MM.1S (cell line): Measurements from ENCODE around the gene MYO1H.
A peak's percentile ranks its signal among the peaks of the same experiment; 100 is the strongest.

Experiments
- DNase-seq: peaks from one replicate; pipeline ENCODE4 v3.0.0-alpha.2; 2015
- H2AFZ ChIP-seq: fragments of 300-600 bp; sonication (generic); 2 replicates; pipeline ENCODE4 v1.6.0; 2016; ENCODE audit warnings: antibody characterized with exemption, low read length
- H3F3A ChIP-seq: fragments of 300-600 bp; sonication (generic); 2 replicates; pipeline ENCODE4 v1.6.1; 2016; ENCODE audit warnings: mild to moderate bottlenecking, antibody characterized with exemption, low read length, moderate library complexity, mixed read lengths; ENCODE audit not compliant: insufficient read depth
- H3K27ac ChIP-seq: fragments of 300-600 bp; sonication (generic); 2 replicates; pipeline ENCODE4 v1.5.1; 2016; ENCODE audit warnings: mild to moderate bottlenecking, low read length
- H3K27me3 ChIP-seq: fragments of 300-600 bp; sonication (generic); replicated peaks from 2 replicates; pipeline ENCODE4 v1.6.0; 2016; ENCODE audit warnings: low read length; ENCODE audit not compliant: insufficient read depth
- H3K36me3 ChIP-seq: fragments of 300-600 bp; sonication (generic); replicated peaks from 2 replicates; pipeline ENCODE4 v1.6.1; 2016; ENCODE audit warnings: mild to moderate bottlenecking, low read length, mixed read lengths; ENCODE audit not compliant: insufficient read depth
- H3K4me1 ChIP-seq: fragments of 300-600 bp; sonication (generic); 2 replicates; pipeline ENCODE4 v1.6.1; 2016; ENCODE audit warnings: low read length, mixed read lengths
- H3K4me2 ChIP-seq: fragments of 300-600 bp; sonication (generic); 2 replicates; pipeline ENCODE4 v1.6.0; 2016; ENCODE audit warnings: low read depth, low read length
- H3K4me3 ChIP-seq: fragments of 300-600 bp; sonication (generic); 2 replicates; pipeline ENCODE4 v1.5.1; 2016; ENCODE audit warnings: low read length, mixed read lengths
- H3K79me2 ChIP-seq: fragments of 300-600 bp; sonication (generic); 2 replicates; pipeline ENCODE4 v1.6.1; 2016; ENCODE audit warnings: mixed run types, low read length, mixed read lengths
- H3K9ac ChIP-seq: fragments of 300-600 bp; sonication (generic); 2 replicates; pipeline ENCODE4 v1.6.1; 2016; ENCODE audit warnings: low read length, mixed read lengths
- H3K9me2 ChIP-seq: fragments of 300-600 bp; sonication (generic); replicated peaks from 2 replicates; pipeline ENCODE4 v1.6.1; 2016; ENCODE audit warnings: mild to moderate bottlenecking, low read length, mixed read lengths; ENCODE audit not compliant: insufficient read depth
- H3K9me3 ChIP-seq: fragments of 300-600 bp; sonication (generic); replicated peaks from 2 replicates; pipeline ENCODE4 v1.6.1; 2016; ENCODE audit warnings: mild to moderate bottlenecking, low read length, mixed read lengths; ENCODE audit not compliant: insufficient read depth
- H4K20me1 ChIP-seq: fragments of 300-600 bp; sonication (generic); 2 replicates; pipeline ENCODE4 v1.6.1; 2016; ENCODE audit warnings: mild to moderate bottlenecking, low read length, moderate library complexity, mixed read lengths; ENCODE audit not compliant: insufficient read depth
- CTCF ChIP-seq: fragments of 300-600 bp; sonication (generic); IDR thresholded peaks from 2 replicates; pipeline ENCODE4 v1.5.1; 2016; ENCODE audit warnings: antibody characterized with exemption, low read length, mixed read lengths
- EZH2 ChIP-seq: fragments of 300-600 bp; sonication (generic); optimal IDR thresholded peaks from 2 replicates; pipeline ENCODE3; 2017; ENCODE audit warnings: low read depth, mild to moderate bottlenecking, antibody characterized with exemption, low read length, mixed read lengths
- EZH2phosphoT487 ChIP-seq: fragments of 300-600 bp; sonication (generic); IDR thresholded peaks from 2 replicates; pipeline ENCODE4 v1.6.1; 2018; ENCODE audit warnings: antibody characterized with exemption, low read length

MYO1H gene

GRCh38 chr12:109346920-109347319, 780 bp upstream of the MYO1H start:
- no peak overlapping the region for H3K27ac ChIP-seq
- no peaks in the 10 kb centered on the region for H3F3A ChIP-seq
- H3K4me3 ChIP-seq: no peak overlapping the region
- H3K9me3 ChIP-seq: no peaks in the 10 kb centered on the region
- no peaks in the 10 kb centered on the region for H3K36me3 ChIP-seq
- no peak overlapping the region for H3K9ac ChIP-seq
- no peaks in the 10 kb centered on the region for H3K79me2 ChIP-seq
- H4K20me1 ChIP-seq: no peaks in the 10 kb centered on the region
- no peak overlapping the region for H3K4me2 ChIP-seq
- no peaks in the 10 kb centered on the region for H3K9me2 ChIP-seq
- H2AFZ ChIP-seq: 0 out of 2 replicates have a peak overlapping the region, but pooled peaks have one; percentile 21
- no peak for DNase-seq
- H3K4me1 ChIP-seq: no peaks in the 10 kb centered on the region
- no peaks in the 10 kb centered on the region for H3K27me3 ChIP-seq
- TF ChIP-seq CTCF (peak; percentile 21), EZH2phosphoT487 (no peak)

- H3K36me3 ChIP-seq: no peaks in the 10 kb centered on the region
- no peak overlapping the region for H3K4me3 ChIP-seq
- no peaks in the 10 kb centered on the region for H3K27me3 ChIP-seq
- H3K9ac ChIP-seq: no peak overlapping the region
- H3K4me2 ChIP-seq: no peak overlapping the region
- no peak overlapping the region for H2AFZ ChIP-seq
- TF ChIP-seq EZH2phosphoT487: no peak
- TF ChIP-seq EZH2: no peak
- no peak for TF ChIP-seq CTCF
- H3F3A ChIP-seq: no peaks in the 10 kb centered on the region
- no peak overlapping the region for H3K27ac ChIP-seq
- no peaks in the 10 kb centered on the region for H3K9me2 ChIP-seq
- DNase-seq: no peak
- no peaks in the 10 kb centered on the region for H3K4me1 ChIP-seq
- H4K20me1 ChIP-seq: no peaks in the 10 kb centered on the region
- H3K9me3 ChIP-seq: no peaks in the 10 kb centered on the region
- no peaks in the 10 kb centered on the region for H3K79me2 ChIP-seq
Observed at GRCh38 chr12:109352184-109352583, 4.5 kb downstream of the MYO1H start.

- H3K4me3 ChIP-seq: no peak overlapping the region
- no peaks in the 10 kb centered on the region for H3K79me2 ChIP-seq
- H3K4me2 ChIP-seq: no peak overlapping the region
- H4K20me1 ChIP-seq: no peaks in the 10 kb centered on the region
- no peak overlapping the region for H2AFZ ChIP-seq
- no peak overlapping the region for H3K9ac ChIP-seq
- H3K9me3 ChIP-seq: no peaks in the 10 kb centered on the region
- no peaks in the 10 kb centered on the region for H3K36me3 ChIP-seq
- DNase-seq: no peak
- H3K4me1 ChIP-seq: no peaks in the 10 kb centered on the region
- TF ChIP-seq EZH2: no peak
- no peak for TF ChIP-seq EZH2phosphoT487
- no peak for TF ChIP-seq CTCF
- no peak overlapping the region for H3K27ac ChIP-seq
- no peaks in the 10 kb centered on the region for H3K9me2 ChIP-seq
- H3F3A ChIP-seq: no peaks in the 10 kb centered on the region
- H3K27me3 ChIP-seq: no peaks in the 10 kb centered on the region
Observed at GRCh38 chr12:109356577-109356976, 8.9 kb downstream of the MYO1H start.

GRCh38 chr12:109357032-109357431, 9.3 kb downstream of the MYO1H start:
- no peak overlapping the region for H3K27ac ChIP-seq
- no peak overlapping the region for H2AFZ ChIP-seq
- H4K20me1 ChIP-seq: no peaks in the 10 kb centered on the region
- no peaks in the 10 kb centered on the region for H3F3A ChIP-seq
- no peaks in the 10 kb centered on the region for H3K9me2 ChIP-seq
- no peaks in the 10 kb centered on the region for H3K9me3 ChIP-seq
- no peak overlapping the region for H3K4me3 ChIP-seq
- H3K4me2 ChIP-seq: no peak overlapping the region
- TF ChIP-seq CTCF (no peak), EZH2phosphoT487 (no peak), EZH2 (no peak)
- no peaks in the 10 kb centered on the region for H3K27me3 ChIP-seq
- H3K36me3 ChIP-seq: no peaks in the 10 kb centered on the region
- DNase-seq: no peak
- no peaks in the 10 kb centered on the region for H3K79me2 ChIP-seq
- H3K4me1 ChIP-seq: no peaks in the 10 kb centered on the region
- H3K9ac ChIP-seq: no peak overlapping the region
